Caco-2 (cell line): ENCODE data around the gene KLHL29. TPM values are rescaled to one million over a fixed set of nuclear protein-coding genes. Genes with fewer than 3 reads are reported as not detected.

Experiments
- BruUV-seq: library from RNA; stranded (reverse); fragments of 400-500 nt; replicated peaks from 2 replicates; lab custom pipeline; 2021; lab: Mats Ljungman, UMichigan
- CTCF ChIA-PET: fragments of 300-600 bp; sonication (Branson Sonifier 250); formaldehyde crosslinking; loops from one replicate; lab custom pipeline; 2022; ENCODE audit warnings: antibody characterized with exemption; lab: Charles Lee
- POLR2A ChIA-PET: fragments of 300-600 bp; sonication (Branson Sonifier 250); formaldehyde crosslinking; loops from one replicate; lab custom pipeline; 2022; ENCODE audit warnings: antibody characterized with exemption; lab: Charles Lee
- DNase-seq, 2 experiments: peaks; one replicate each; pipeline versions ENCODE4 v3.0.0 to v3.0.0-alpha.2; 2020 to 2022
- H3K27me3 ChIP-seq: replicated peaks from 2 replicates; pipeline ENCODE4 v1.6.0; 2011; ENCODE audit warnings: low read length; ENCODE audit not compliant: control insufficient read depth, insufficient read depth
- H3K36me3 ChIP-seq: 2 replicates; pipeline ENCODE4 v1.5.1; 2011; ENCODE audit warnings: low read length; ENCODE audit not compliant: control insufficient read depth, insufficient read depth
- H3K4me1 ChIP-seq: fragments of 250-450 bp; sonication (Bioruptor Pico); 2 replicates; pipeline ENCODE4 v1.5.1; 2020; ENCODE audit warnings: mild to moderate bottlenecking
- H3K4me3 ChIP-seq: 2 replicates; pipeline ENCODE4 v1.5.1; 2011; ENCODE audit warnings: low read depth, mild to moderate bottlenecking, control low read depth, low read length
- H3K9me3 ChIP-seq: fragments of 250-450 bp; sonication (Bioruptor Pico); 2 replicates; pipeline ENCODE4 v1.5.1; 2020; ENCODE audit warnings: mild to moderate bottlenecking, moderate library complexity
- H3K27ac Mint-ChIP-seq: one replicate; pipeline ENCODE4 v1.8.0; 2022; ENCODE audit warnings: mixed read lengths; ENCODE audit not compliant: unreplicated experiment
- H3K27me3 Mint-ChIP-seq: one replicate; pipeline ENCODE4 v1.8.0; 2022; ENCODE audit warnings: mixed read lengths; ENCODE audit not compliant: insufficient read depth, unreplicated experiment
- H3K36me3 Mint-ChIP-seq: one replicate; pipeline ENCODE4 v1.8.0; 2022; ENCODE audit warnings: mild to moderate bottlenecking, mixed read lengths; ENCODE audit not compliant: insufficient read depth, unreplicated experiment
- H3K4me1 Mint-ChIP-seq: one replicate; pipeline ENCODE4 v1.8.0; 2022; ENCODE audit warnings: low read depth, mixed read lengths; ENCODE audit not compliant: unreplicated experiment
- H3K4me3 Mint-ChIP-seq: one replicate; pipeline ENCODE4 v1.8.0; 2022; ENCODE audit warnings: mild to moderate bottlenecking, moderate library complexity, mixed read lengths; ENCODE audit not compliant: unreplicated experiment
- H3K9me3 Mint-ChIP-seq: one replicate; pipeline ENCODE4 v1.8.0; 2022; ENCODE audit warnings: mixed read lengths; ENCODE audit not compliant: unreplicated experiment
- intact Hi-C: fragments of 100-400 bp; cut with micrococcal nuclease; formaldehyde crosslinking; loops from one replicate; pipeline ENCODE4 v1.10.0; 2022; ENCODE audit not compliant: unreplicated experiment
- total RNA-seq: library from RNA; stranded (reverse); gene quantifications from 2 replicates; pipeline ENCODE4 v1.2.3, GENCODE V29; 2022
- TF ChIP-seq, protein P1 (sequence below), 2 experiments: fragments of 200-600 bp in 1 of 2; IDR thresholded peaks; 1 replicate in 1 of 2; 2 replicates in 1 of 2; pipeline versions ENCODE4 v1.5.1 to v1.8.0; 2011 to 2022; ENCODE audit warnings: antibody characterized with exemption in 1 of 2, control low read depth in 1 of 2, inconsistent platforms in 1 of 2, low read depth in 1 of 2, low read length in 1 of 2, mild to moderate bottlenecking in 1 of 2, moderate library complexity in 1 of 2; ENCODE audit not compliant: insufficient read depth in 1 of 2, severe bottlenecking in 1 of 2, unreplicated experiment in 1 of 2

KLHL29 gene
- total RNA-seq, 1 experiment from 2014 or later, result 0.61 TPM

DNA sequence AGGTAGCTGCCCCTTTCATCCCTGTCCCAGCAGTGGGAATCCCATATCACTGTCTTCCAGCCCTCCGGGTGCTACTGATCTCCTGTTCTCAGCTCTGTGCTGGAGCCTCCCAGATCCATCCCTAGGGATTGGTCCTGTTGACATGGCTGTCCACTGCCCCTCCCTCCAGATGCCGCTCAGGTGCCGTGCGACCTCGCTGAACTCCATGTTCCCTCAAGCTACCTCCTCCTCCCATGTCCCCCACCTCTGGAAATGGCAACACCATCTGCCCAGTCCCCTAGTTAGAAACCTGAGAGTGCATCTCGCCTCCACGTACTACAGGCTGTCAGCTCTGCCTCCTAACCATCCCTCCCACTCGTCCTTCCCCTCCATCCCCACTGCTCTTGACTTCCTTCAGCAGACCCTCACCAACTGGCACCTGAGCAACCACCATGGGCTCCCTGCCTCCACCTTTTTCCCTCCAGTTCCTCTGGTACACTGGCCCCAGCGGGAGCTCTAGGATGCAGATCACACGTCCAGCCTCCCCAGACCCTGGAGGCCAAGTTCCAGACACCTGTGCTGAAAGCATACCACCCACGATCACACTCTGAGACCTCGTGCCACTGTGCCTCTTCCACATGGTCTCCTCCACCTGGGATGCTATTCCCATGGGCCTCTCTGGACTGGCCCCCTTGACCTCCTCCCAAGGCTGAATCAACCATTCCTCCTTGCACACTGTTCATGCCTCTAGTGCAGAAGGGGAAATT is 106.8 kb downstream of the KLHL29 start:
- Histone ChIP-seq H3K4me3 (no peak overlapping the region), H3K9me3 (no peaks in the 10 kb centered on the region), H3K36me3 (no peaks in the 10 kb centered on the region), H3K27me3 (no peaks in the 10 kb centered on the region; the same call in 1 of the 2 replicates), H3K4me1 (no peaks in the 10 kb centered on the region)
- no peaks in the 10 kb centered on the region for H3K36me3 Mint-ChIP-seq
- BruUV-seq, result no TSS peak
- ChIA-PET CTCF (no interaction called here), POLR2A (no interaction called here)
- H3K27me3 Mint-ChIP-seq, result peaks cover 10% of the 10 kb centered on the region
- no peak overlapping the region for H3K27ac Mint-ChIP-seq
- no peaks in the 10 kb centered on the region for H3K9me3 Mint-ChIP-seq
- H3K4me1 Mint-ChIP-seq, result no peaks in the 10 kb centered on the region
- TF ChIP-seq, protein P1, sequence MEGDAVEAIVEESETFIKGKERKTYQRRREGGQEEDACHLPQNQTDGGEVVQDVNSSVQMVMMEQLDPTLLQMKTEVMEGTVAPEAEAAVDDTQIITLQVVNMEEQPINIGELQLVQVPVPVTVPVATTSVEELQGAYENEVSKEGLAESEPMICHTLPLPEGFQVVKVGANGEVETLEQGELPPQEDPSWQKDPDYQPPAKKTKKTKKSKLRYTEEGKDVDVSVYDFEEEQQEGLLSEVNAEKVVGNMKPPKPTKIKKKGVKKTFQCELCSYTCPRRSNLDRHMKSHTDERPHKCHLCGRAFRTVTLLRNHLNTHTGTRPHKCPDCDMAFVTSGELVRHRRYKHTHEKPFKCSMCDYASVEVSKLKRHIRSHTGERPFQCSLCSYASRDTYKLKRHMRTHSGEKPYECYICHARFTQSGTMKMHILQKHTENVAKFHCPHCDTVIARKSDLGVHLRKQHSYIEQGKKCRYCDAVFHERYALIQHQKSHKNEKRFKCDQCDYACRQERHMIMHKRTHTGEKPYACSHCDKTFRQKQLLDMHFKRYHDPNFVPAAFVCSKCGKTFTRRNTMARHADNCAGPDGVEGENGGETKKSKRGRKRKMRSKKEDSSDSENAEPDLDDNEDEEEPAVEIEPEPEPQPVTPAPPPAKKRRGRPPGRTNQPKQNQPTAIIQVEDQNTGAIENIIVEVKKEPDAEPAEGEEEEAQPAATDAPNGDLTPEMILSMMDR (IDR thresholded peaks at IDR 0.05; ENCODE audit: insufficient read depth in 1 of 2, low read depth in 1 of 2, low read length in 1 of 2, severe bottlenecking in 1 of 2, unreplicated experiment in 1 of 2), result no peak
- H3K4me3 Mint-ChIP-seq, result no peak overlapping the region
- no peak for DNase-seq
- intact Hi-C loops, result no loop called here

DNA sequence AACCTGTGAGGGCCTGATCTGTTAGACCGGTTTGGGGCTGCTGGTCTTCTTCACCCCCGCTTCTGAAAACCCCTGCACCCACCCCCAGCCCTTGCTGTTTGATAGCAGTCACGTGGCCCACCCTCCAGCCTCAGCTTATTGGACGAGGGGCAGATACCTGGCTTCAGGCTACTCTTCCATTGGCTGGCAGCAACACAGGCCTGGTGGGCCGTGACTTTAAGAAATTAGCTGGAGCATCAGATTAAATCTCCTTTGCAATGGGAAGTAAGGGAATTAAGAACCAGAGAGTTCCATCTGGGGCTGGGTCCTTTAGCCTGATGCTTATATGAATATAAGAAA is 107.3 kb downstream of the KLHL29 start:
- POLR2A ChIA-PET, result no interaction called here
- no peaks in the 10 kb centered on the region for H3K36me3 Mint-ChIP-seq

DNA sequence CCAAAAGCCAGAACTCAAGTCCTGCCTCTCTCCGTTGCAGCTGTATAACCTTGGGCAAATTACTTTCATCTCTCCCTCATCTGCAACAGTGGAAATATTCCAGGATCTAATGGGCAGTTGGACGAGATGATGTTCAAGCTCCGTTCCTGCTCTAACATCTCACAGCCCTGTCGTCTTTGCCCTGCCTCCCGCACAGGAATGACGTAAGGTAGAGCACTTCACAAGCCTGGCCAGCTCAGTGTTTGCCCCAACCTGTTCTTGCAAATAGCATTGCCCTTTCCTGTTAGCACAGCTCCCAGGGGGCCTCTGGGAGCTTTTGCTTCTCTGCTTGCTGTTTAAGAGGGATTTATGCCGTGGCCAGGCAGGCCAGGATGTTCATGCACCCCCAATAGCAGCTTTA is 107.9 kb downstream of the KLHL29 start:
- Histone ChIP-seq H3K27me3 (no peaks in the 10 kb centered on the region; the same call in 1 of the 2 replicates), H3K4me3 (no peak overlapping the region), H3K36me3 (no peaks in the 10 kb centered on the region), H3K9me3 (no peaks in the 10 kb centered on the region), H3K4me1 (no peaks in the 10 kb centered on the region)
- TF ChIP-seq, protein P1 (IDR thresholded peaks at IDR 0.05; ENCODE audit: insufficient read depth in 1 of 2, low read depth in 1 of 2, low read length in 1 of 2, severe bottlenecking in 1 of 2, unreplicated experiment in 1 of 2), result no peak
- Mint-ChIP-seq H3K4me3 (no peak overlapping the region), H3K9me3 (no peaks in the 10 kb centered on the region), H3K4me1 (no peaks in the 10 kb centered on the region), H3K27me3 (peaks cover 13% of the 10 kb centered on the region), H3K36me3 (no peaks in the 10 kb centered on the region), H3K27ac (no peak overlapping the region)
- intact Hi-C loops, result no loop called here
- ChIA-PET POLR2A (no interaction called here), CTCF (interaction anchor here (0.7 kb wide), 1 partner anchor 42 kb away, joined by 3 read pairs; no protein-coding TSS in a partner anchor)
- DNase-seq, result no peak
- no TSS peak for BruUV-seq

More for the DNA sequence above, 107.3 kb downstream of the KLHL29 start:
- CTCF ChIA-PET, result no interaction called here
- H3K36me3 ChIP-seq, result no peaks in the 10 kb centered on the region
- no peaks in the 10 kb centered on the region for H3K4me1 ChIP-seq
- no peak overlapping the region for H3K4me3 ChIP-seq
- no peak overlapping the region for H3K27ac Mint-ChIP-seq
- H3K9me3 ChIP-seq, result no peaks in the 10 kb centered on the region
- no peak overlapping the region for H3K4me3 Mint-ChIP-seq
- H3K9me3 Mint-ChIP-seq, result no peaks in the 10 kb centered on the region
- BruUV-seq, result no TSS peak
- DNase-seq, result no peak
- H3K27me3 ChIP-seq, result no peaks in the 10 kb centered on the region; the same call in 1 of the 2 replicates
- no peaks in the 10 kb centered on the region for H3K4me1 Mint-ChIP-seq
- intact Hi-C loops, result no loop called here
- peaks cover 13% of the 10 kb centered on the region for H3K27me3 Mint-ChIP-seq
- TF ChIP-seq, protein P1 (IDR thresholded peaks at IDR 0.05; ENCODE audit: insufficient read depth in 1 of 2, low read depth in 1 of 2, low read length in 1 of 2, severe bottlenecking in 1 of 2, unreplicated experiment in 1 of 2), result no peak
